OCI-M2 (cell line): ENCODE results near the gene PROZ.
"Not testable (repeated sequence)": the region's sequence is repeated elsewhere in the genome, so short reads cannot be mapped to it uniquely, and the experiment has no call there.

Source experiments
- DNase-seq: peaks from one replicate; lab custom pipeline; 2025; ENCODE audit not compliant: unreplicated experiment; lab: John Stamatoyannopoulos, UW

PROZ gene

GRCh38 chr13:113155201-113155600 is 3.2 kb upstream of the PROZ start:
- no peak for DNase-seq

- no peak for DNase-seq
These were observed 2.3 kb upstream of the PROZ start for GRCh38 chr13:113155982-113156655.

GRCh38 chr13:113157206-113157928 is 1.1 kb upstream of the PROZ start:
- no peak for DNase-seq

- no peak for DNase-seq
These were observed 498 bp downstream of the PROZ start for GRCh38 chr13:113158946-113159345.

- no peak for DNase-seq
These were observed 1.3 kb downstream of the PROZ start for GRCh38 chr13:113159701-113160100.

- no peak for DNase-seq
These were observed 2.5 kb downstream of the PROZ start for GRCh38 chr13:113160983-113161382.

GRCh38 chr13:113161433-113161832 is 3.0 kb downstream of the PROZ start:
- no peak for DNase-seq

- not testable (repeated sequence) for DNase-seq
These were observed 3.5 kb downstream of the PROZ start for GRCh38 chr13:113161975-113162374.

GRCh38 chr13:113162783-113163685 is 4.6 kb downstream of the PROZ start:
- no peak for DNase-seq

GRCh38 chr13:113164492-113164891 is 6.0 kb downstream of the PROZ start:
- no peak for DNase-seq

- DNase-seq, result no peak
These were observed 7.8 kb downstream of the PROZ start for GRCh38 chr13:113166266-113166665.

GRCh38 chr13:113166681-113167080 is 8.2 kb downstream of the PROZ start:
- no peak for DNase-seq

GRCh38 chr13:113167155-113167554 is 8.7 kb downstream of the PROZ start:
- no peak for DNase-seq

- DNase-seq, result no peak
These were observed 9.1 kb downstream of the PROZ start for GRCh38 chr13:113167575-113167974.

GRCh38 chr13:113168211-113168610 is 9.8 kb downstream of the PROZ start:
- no peak for DNase-seq

GRCh38 chr13:113169277-113170272 is 11.1 kb downstream of the PROZ start:
- DNase-seq, result no peak

- no peak for DNase-seq
These were observed 12.1 kb downstream of the PROZ start for GRCh38 chr13:113170511-113170910.

- no peak for DNase-seq
These were observed 13.0 kb downstream of the PROZ start for GRCh38 chr13:113171250-113172125.

GRCh38 chr13:113172419-113172926 is 14.0 kb downstream of the PROZ start:
- DNase-seq, result no peak
